ENCODE data around the gene HNRNPR. TPM values are rescaled to one million over a fixed set of nuclear protein-coding genes. Genes with fewer than 3 reads are reported as not detected.

HNRNPR gene
- total RNA-seq, 4 donors from 2014 or later, result 59.8 to 75.7 (median 69.4) TPM

DNA sequence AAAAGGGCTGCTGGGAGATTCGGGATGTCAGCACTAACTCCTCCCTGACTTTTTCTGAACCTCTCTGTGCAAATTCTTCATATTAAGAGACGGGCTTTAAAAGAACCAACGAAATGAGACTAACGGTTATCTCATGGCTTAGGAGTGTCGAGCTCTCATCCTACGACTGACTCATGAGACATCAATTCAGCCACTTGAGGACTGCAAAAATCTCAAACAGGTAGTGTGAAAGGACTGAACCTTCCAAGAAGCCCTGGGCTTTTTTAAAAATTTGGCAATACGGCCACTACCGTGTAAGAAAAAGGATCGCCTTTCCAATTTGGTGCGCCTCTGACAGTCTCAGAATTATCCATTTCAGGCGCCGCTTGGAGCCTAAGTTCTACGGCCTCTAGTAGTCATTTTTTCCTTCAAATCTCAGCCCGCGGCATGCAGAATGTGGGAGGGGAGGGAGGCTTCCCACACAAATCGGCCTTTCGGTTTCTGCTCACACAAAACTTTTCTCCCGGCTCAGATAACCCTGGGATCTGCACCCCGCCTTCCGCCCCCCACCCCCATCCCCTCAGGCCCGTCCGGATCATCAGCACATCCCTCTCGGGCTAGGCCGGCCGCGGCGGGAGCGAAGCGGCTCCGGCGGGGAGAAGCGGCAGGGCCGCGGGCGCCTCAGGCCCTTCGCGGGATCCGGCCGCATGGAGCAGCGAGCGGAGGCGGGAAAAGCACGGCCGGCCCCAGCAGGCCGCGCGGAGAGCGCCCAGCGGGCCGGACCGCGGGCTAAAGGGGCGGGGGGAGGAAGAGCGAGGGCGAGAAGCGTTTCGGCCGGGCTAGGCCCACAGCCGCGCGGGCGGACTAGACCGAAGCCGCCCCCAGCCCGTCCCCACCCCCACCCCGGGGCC, 618 bp downstream of the HNRNPR start:
- DNase-seq (ENCODE audit: extremely low spot score), result no peak
- Histone ChIP-seq H3K27me3 (no peaks in the 10 kb centered on the region), H3K4me3 (peak overlapping the region; percentile 76 to 94 (median 83)), H3K9me3 (no peaks in the 10 kb centered on the region), H3K36me3 (no peaks in the 10 kb centered on the region), H3K27ac (replicated peaks in 1 of 4) (peak overlapping the region; percentile 95 to 100 (median 96)), H3K4me1 (peaks cover 44 to 59% (median 56%) of the 10 kb centered on the region in 4 donors)
- intact Hi-C loops (cut with DNase I), result loop anchor here (1.0 to 10.0 kb wide), 3 partner anchors 25 to 191 kb away; partner anchors contain the start of gene E2F2
- TF ChIP-seq POLR2AphosphoS5 (IDR thresholded peaks at IDR 0.05), result peak in 1 of 2 donors; percentile 35
- TF ChIP-seq CTCF (IDR thresholded peaks at IDR 0.05), result no peak
- TF ChIP-seq POLR2A (IDR thresholded peaks at IDR 0.05; ENCODE audit: low read depth), result no peak
- no peak for TF ChIP-seq EP300 (IDR thresholded peaks at IDR 0.05)
- WGBS, result 0% methylated on average over 8 of the region's 66 CpGs

- no peak for DNase-seq (ENCODE audit: extremely low spot score)
- Histone ChIP-seq H3K4me3 (peak overlapping the region; percentile 76 to 94 (median 83)), H3K27ac (replicated peaks in 1 of 4) (peak overlapping the region; percentile 95 to 100 (median 96)), H3K27me3 (no peaks in the 10 kb centered on the region), H3K9me3 (no peaks in the 10 kb centered on the region), H3K36me3 (peaks cover 4 to 11% (median 7%) of the 10 kb centered on the region in 4 donors), H3K4me1 (peaks cover 50 to 72% (median 69%) of the 10 kb centered on the region in 4 donors)
- TF ChIP-seq CTCF (IDR thresholded peaks at IDR 0.05) (no peak), POLR2A (IDR thresholded peaks at IDR 0.05; ENCODE audit: low read depth) (no peak), POLR2AphosphoS5 (IDR thresholded peaks at IDR 0.05) (no peak), EP300 (IDR thresholded peaks at IDR 0.05) (no peak)
- WGBS, result 9% methylated on average over 10 of the region's 10 CpGs
- intact Hi-C loops (cut with DNase I), result loop anchor here (10.0 kb wide), 1 partner anchor 193 kb away; the partner anchor contains the start of gene E2F2
Observed at GRCh38 chr1:23341931-23342692, 2.0 kb downstream of the HNRNPR start.

GRCh38 chr1:23339632-23340031, 4.5 kb downstream of the HNRNPR start:
- no peak overlapping the region for H3K4me3 ChIP-seq
- H3K4me1 ChIP-seq, result peaks cover 50 to 65% (median 62%) of the 10 kb centered on the region in 4 donors
- H3K27me3 ChIP-seq, result no peaks in the 10 kb centered on the region
- TF ChIP-seq EP300 (IDR thresholded peaks at IDR 0.05) (no peak), POLR2A (IDR thresholded peaks at IDR 0.05; ENCODE audit: low read depth) (no peak), CTCF (IDR thresholded peaks at IDR 0.05) (no peak), POLR2AphosphoS5 (IDR thresholded peaks at IDR 0.05) (no peak)
- H3K36me3 ChIP-seq, result peaks cover 17 to 34% (median 26%) of the 10 kb centered on the region in 4 donors
- no peak for DNase-seq (ENCODE audit: extremely low spot score)
- 74% methylated on average over 4 of the region's 4 CpGs for WGBS
- H3K27ac ChIP-seq (replicated peaks in 1 of 4), result no peak overlapping the region
- H3K9me3 ChIP-seq, result no peaks in the 10 kb centered on the region
- intact Hi-C loops (cut with DNase I), result loop anchor here (10.0 kb wide), 1 partner anchor 195 kb away; the partner anchor contains the start of gene E2F2

DNA sequence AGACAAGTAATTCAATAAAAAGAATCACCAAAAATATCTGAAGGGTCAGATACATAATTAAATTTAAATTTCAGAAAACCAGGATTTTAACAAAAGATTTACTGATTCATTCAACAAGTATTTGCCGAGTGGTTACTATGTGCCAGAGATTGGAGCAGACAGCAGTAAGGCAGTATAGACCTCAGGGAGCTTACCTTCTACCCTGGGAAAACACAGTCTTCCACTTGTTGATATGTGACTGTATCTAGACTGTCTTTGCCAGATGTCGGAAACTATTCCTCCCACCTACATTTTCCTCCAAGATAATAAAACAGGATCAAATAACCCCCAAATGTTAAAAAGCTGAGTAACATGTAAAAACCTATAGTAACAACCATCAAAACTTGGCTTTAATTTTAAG, 6.2 kb downstream of the HNRNPR start:
- DNase-seq (ENCODE audit: extremely low spot score), result no peak
- WGBS, result 79% methylated on average over 2 of the region's 2 CpGs
- intact Hi-C loops (cut with DNase I), result no loop called here
- Histone ChIP-seq H3K4me1 (peaks cover 48 to 58% (median 57%) of the 10 kb centered on the region in 4 donors), H3K4me3 (no peak overlapping the region), H3K27me3 (no peaks in the 10 kb centered on the region), H3K27ac (replicated peaks in 1 of 4) (no peak overlapping the region), H3K9me3 (no peaks in the 10 kb centered on the region), H3K36me3 (peaks cover 34 to 50% (median 43%) of the 10 kb centered on the region in 4 donors)
- TF ChIP-seq EP300 (IDR thresholded peaks at IDR 0.05) (no peak), POLR2AphosphoS5 (IDR thresholded peaks at IDR 0.05) (no peak), POLR2A (IDR thresholded peaks at IDR 0.05; ENCODE audit: low read depth) (no peak), CTCF (IDR thresholded peaks at IDR 0.05) (no peak)
